Ureter (tissue), 1 donor: Measurements from ENCODE around the gene PLA2G4F. TPM values are rescaled to one million over a fixed set of nuclear protein-coding genes. Genes with fewer than 3 reads are reported as not detected.
"Not testable (repeated sequence)": the region's sequence is repeated elsewhere in the genome, so short reads cannot be mapped to it uniquely, and the experiment has no call there.

Experiments used
- DNase-seq: peaks from one replicate; pipeline ENCODE4 v3.0.0-alpha.2; 2020; ENCODE audit warnings: low spot score
- total RNA-seq: library from RNA; stranded (reverse); gene quantifications from one replicate; pipeline ENCODE4 v1.2.4, GENCODE V29; 2023
- donor health status: DM: yes; HTN: yes; CAD: no.

The PLA2G4F gene
- total RNA-seq, 1 donor from 2014 or later = 47.8 TPM

DNA sequence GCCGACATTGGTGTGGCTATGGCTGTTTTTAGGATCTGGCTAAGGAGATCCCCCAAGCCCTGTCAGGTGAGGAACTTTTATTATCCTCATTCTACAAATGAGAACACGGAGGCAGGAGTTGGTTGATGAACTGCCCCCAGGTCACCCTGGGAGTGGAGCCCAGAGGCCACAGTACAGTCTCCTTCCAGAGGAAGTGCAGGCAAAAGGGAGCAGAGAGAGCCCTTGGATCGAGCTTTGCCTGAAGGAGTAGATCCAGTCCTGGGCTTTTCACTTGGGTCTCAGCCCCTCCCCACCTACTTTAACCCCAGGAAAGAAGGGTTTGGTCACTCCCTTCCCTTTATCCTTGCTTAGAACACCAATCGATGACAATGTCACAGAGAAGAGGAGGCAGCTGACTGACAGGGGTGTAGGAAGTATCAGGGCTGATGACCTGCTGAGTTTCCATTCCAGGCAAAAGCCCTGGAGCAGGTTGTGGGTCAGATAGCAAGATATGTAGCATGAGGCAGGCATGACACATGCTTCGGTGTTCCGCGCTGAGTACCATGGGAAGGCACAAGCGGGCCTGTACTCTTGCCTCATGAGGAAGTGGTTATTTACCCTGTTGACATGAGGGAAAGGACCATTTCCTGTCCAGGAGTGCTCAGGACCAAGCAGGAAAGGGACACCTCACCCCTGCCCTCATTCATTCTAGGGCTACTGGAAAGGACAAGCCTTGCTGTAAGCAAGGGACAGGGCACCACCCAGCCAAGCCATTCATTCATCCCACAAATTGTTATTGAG is 56.2 kb downstream of the PLA2G4F start:
- DNase-seq = peak; percentile 61

GRCh38 chr15:42097018-42097417 is 59.4 kb downstream of the PLA2G4F start:
- no peak for DNase-seq

GRCh38 chr15:42094512-42094963 is 61.9 kb downstream of the PLA2G4F start, which contains the start of gene PLA2G4D:
Gene PLA2G4D, minus strand, starts transcription at chr15:42094562. Its CDS starts 103 bp downstream, at chr15:42094459.
- no peak for DNase-seq

GRCh38 chr15:42093966-42094365 is 62.5 kb downstream of the PLA2G4F start:
- no peak for DNase-seq

DNA sequence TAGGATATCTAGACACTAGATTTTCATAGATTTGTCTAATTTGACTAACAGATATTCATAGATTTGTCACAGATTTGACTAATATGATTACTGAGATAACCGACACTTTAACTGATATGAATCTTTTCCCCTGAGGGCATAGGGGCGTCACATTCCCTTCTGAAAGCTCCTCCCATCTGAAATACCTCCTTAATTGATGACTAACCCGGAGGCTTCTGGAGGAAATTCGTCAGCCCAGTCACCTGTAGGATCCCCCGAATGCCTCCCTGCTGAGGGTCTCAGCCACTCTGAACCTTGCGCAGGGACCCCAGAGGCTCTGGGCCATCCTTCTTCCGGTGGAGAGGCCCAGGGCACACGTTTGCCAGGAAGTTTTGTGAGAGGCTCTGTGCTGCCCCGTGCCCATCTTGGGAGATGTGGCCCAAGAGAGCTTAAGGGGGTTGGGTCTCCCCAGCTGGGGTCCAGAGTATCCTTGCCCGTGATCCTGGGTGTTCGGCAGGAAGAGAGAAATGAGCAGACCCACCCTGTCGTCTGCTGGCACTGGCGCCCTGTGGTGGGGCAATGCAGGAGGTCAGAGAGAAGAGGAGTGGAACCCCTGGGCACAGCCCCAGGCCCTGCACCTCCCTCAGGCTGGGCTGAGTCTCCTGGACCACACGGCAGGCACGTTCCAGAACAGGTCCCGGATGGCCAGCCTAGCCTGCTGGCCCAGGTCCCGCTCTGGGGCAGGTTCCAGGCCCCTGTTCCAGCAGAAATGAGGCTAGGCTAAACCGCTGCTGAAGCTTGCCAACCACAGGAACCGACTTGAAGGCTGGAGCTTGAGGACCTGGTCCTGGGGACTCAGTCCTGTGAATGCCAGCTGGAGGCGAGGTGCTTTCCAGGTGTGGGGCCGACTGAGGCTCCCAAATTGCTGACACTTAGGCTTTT is 63.8 kb downstream of the PLA2G4F start:
- no peak for DNase-seq

GRCh38 chr15:42091753-42092397 is 64.6 kb downstream of the PLA2G4F start:
- not testable (repeated sequence) for DNase-seq

DNA sequence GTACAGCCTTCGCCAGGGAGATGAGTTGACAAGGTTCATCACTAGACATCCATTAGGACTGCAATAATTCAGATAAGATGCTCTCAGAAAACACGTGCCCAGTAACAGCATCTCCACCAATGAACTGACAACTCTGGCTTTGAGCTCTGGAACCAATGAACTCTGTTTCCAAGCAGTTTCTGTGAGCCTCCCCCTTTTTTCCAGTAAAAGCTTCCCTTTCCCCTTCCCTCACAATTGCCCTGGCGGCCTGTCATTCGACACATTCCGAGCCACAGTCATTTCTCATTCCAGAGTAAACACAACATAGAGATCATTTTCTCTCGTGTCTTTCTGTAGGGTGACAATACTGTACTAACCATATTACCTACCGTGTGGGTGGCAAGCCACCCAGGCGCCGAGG is 65.7 kb downstream of the PLA2G4F start:
- DNase-seq = no peak

DNA sequence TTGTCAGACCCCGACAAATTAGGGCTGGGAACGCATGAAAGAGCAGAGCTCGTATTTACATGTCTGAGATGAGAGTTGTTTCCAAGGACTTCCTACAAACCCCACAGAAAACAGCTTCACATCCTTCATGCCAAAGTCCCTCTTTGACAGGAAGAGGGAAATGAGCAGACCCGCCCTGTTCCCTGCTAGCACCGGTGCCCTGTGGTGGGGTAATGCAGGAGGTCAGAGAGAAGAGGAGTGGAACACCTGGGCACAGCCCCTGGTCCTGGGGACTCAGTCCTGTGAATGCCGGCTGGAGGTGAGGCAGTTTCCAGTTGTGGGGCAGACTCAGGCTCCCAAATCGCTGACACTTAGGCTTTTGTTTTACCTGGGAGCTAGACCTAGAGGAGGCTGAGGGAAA is 66.1 kb downstream of the PLA2G4F start:
- DNase-seq = no peak

- no peak for DNase-seq
Measured at GRCh38 chr15:42089942-42090341, 66.5 kb downstream of the PLA2G4F start.

Other genes starting within 250 kb of the PLA2G4F start
- gene EHD4, start 184.1 kb downstream of the PLA2G4F start, total RNA-seq = 64.1 TPM
- 0.34 TPM for gene PLA2G4E, start 135.6 kb downstream of the PLA2G4F start, total RNA-seq
- gene PLA2G4D, start 62.1 kb downstream of the PLA2G4F start, total RNA-seq = 0.13 TPM
- gene VPS39, start 51.7 kb upstream of the PLA2G4F start, total RNA-seq = 96.7 TPM
- 47.0 TPM for gene GANC, start 116.6 kb upstream of the PLA2G4F start, total RNA-seq
- 87.4 TPM for gene TMEM87A, start 116.8 kb upstream of the PLA2G4F start, total RNA-seq
- gene CAPN3, start 202.9 kb upstream of the PLA2G4F start, total RNA-seq = 18.9 TPM